Lung (tissue), 12 donors: ENCODE results near the gene GBF1. TPM values are rescaled to one million over a fixed set of nuclear protein-coding genes. Genes with fewer than 3 reads are reported as not detected.
A peak's percentile ranks its signal among the peaks of the same experiment; 100 is the strongest.
"Not testable (repeated sequence)": the region's sequence is repeated elsewhere in the genome, so short reads cannot be mapped to it uniquely, and the experiment has no call there.

Experiments used
- ATAC-seq: fragments of 200-7000 bp; cut with Tn5 transposase; one replicate; pipeline ENCODE4 v1.9.1; 2020; ENCODE audit warnings: moderate number of reproducible peaks; ENCODE audit not compliant: insufficient read depth, low FRiP score
- DNase-seq, 3 donors: peaks; one replicate each; pipeline ENCODE4 v3.0.0-alpha.2; 2013 to 2017
- H3K27ac ChIP-seq, 2 donors: one replicate each; pipeline ENCODE4 v1.5.1; 2013; ENCODE audit warnings: mild to moderate bottlenecking in 2 of 2, moderate library complexity in 2 of 2, control low read depth in 1 of 2, inconsistent platforms in 1 of 2, low read depth in 1 of 2, low read length in 1 of 2
- H3K27me3 ChIP-seq, 3 donors: one replicate each; pipeline ENCODE4 v1.5.1; 2013; ENCODE audit warnings: low read length in 2 of 3; ENCODE audit not compliant: control insufficient read depth in 3 of 3, insufficient read depth in 3 of 3
- H3K36me3 ChIP-seq, 4 donors: one replicate each; pipeline ENCODE4 v1.5.1; 2013; ENCODE audit warnings: low read length in 4 of 4, mild to moderate bottlenecking in 1 of 4, moderate library complexity in 1 of 4; ENCODE audit not compliant: control insufficient read depth in 4 of 4, insufficient read depth in 4 of 4
- H3K4me1 ChIP-seq, 5 donors: one replicate each; pipeline ENCODE4 v1.5.1; 2013; ENCODE audit warnings: low read length in 5 of 5, mild to moderate bottlenecking in 2 of 5, moderate library complexity in 1 of 5; ENCODE audit not compliant: control insufficient read depth in 5 of 5, insufficient read depth in 5 of 5
- H3K4me3 ChIP-seq: one replicate; pipeline ENCODE4 v1.5.1; 2013; ENCODE audit warnings: mild to moderate bottlenecking, control low read depth, moderate library complexity
- H3K9ac ChIP-seq, 2 donors: one replicate each; pipeline ENCODE4 v1.5.1; 2013; ENCODE audit warnings: low read length in 2 of 2, control low read depth in 1 of 2; ENCODE audit not compliant: insufficient read depth in 1 of 2
- H3K9me3 ChIP-seq, 4 donors: one replicate each; pipeline ENCODE4 v1.5.1; 2013; ENCODE audit warnings: low read length in 3 of 4, mild to moderate bottlenecking in 1 of 4, moderate library complexity in 1 of 4; ENCODE audit not compliant: control insufficient read depth in 4 of 4, insufficient read depth in 3 of 4
- CTCF ChIP-seq: IDR thresholded peaks from 2 replicates; pipeline ENCODE4 v1.5.1; 2012; ENCODE audit warnings: mild to moderate bottlenecking; ENCODE audit errors: control extremely low read depth, extremely low read depth
- WGBS, 2 donors: extraction: QIAGEN DNeasy Blood & Tissue Kit; methylation state at CpG; one replicate each; pipeline ENCODE4 v1.1.7; 2013; 5-methylcytosine and 5-hydroxymethylcytosine counted together
- polyA plus RNA-seq, 2 donors: library from polyadenylated mRNA; stranded (reverse); fragments of 200-250 nt; gene quantifications; one replicate each; pipeline ENCODE4 v1.2.1, GENCODE V29; 2013
- total RNA-seq, 2 donors: library from RNA; depleted of rRNA in 1 of 2; stranded (reverse); fragments of >200 nt in 1 of 2; gene quantifications; one replicate each; pipeline ENCODE4 v1.2.1, GENCODE V29; 2014 to 2021
- donor health status: control.
- donor health status: control.
- donor health status: Bipolar disorder and iron deficiency.
- donor health status: healthy.
- donor health status: DM: yes; HTN: yes; CAD: no.

Gene GBF1
- total and polyA plus RNA-seq, 4 donors = 11.6 to 48.5 (median 25.4) TPM

DNA sequence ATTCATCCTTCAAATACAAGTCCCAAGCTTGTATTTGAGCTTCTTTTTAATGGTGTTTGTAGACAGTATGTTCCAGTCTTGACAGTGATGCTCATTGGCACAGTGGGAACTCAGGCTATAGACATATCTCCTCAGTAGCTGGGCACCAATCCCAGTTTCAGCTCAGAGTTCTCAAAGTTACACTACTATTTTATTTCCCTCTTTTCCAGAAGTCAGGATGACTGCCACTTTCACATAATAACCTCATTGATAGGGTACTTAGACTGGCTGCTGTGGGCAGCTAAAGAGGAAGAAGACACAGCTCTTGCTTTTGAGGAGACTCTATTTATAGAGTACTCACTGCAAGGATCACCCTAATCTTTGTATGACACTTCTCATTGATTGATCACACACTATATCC is 2.4 kb downstream of the GBF1 start:
- H3K36me3 ChIP-seq = peaks cover 1 to 5% (median 3%) of the 10 kb centered on the region in 4 donors
- H3K9me3 ChIP-seq = no peaks in the 10 kb centered on the region
- TF ChIP-seq CTCF = no peak
- peak overlapping the region in 1 of 2 donors; percentile 36 for H3K27ac ChIP-seq
- no peak overlapping the region for H3K9ac ChIP-seq
- DNase-seq (no peak), ATAC-seq (no peak)
- no peaks in the 10 kb centered on the region for H3K27me3 ChIP-seq
- peaks cover 0 to 25% (median 14%) of the 10 kb centered on the region in 5 donors for H3K4me1 ChIP-seq
- no peak overlapping the region for H3K4me3 ChIP-seq

GRCh38 chr10:102252508-102252907 is 7.2 kb downstream of the GBF1 start:
- H3K4me3 ChIP-seq, H3K9ac ChIP-seq, H3K9me3 ChIP-seq, DNase-seq, H3K4me1 ChIP-seq, ATAC-seq, H3K36me3 ChIP-seq, H3K27ac ChIP-seq, H3K27me3 ChIP-seq: not testable (repeated sequence)
- WGBS, 2 donors = 96 to 98% methylated on average over 3 of the region's 3 CpGs

- H3K27me3 ChIP-seq = no peaks in the 10 kb centered on the region
- no peak overlapping the region for H3K9ac ChIP-seq
- H3K27ac ChIP-seq = no peak overlapping the region
- DNase-seq (no peak), ATAC-seq (no peak)
- TF ChIP-seq CTCF = no peak
- H3K4me3 ChIP-seq = no peak overlapping the region
- WGBS, 2 donors = 88 to 94% methylated on average over 1 of the region's 1 CpG
- H3K36me3 ChIP-seq = peaks cover 0 to 10% (median 2%) of the 10 kb centered on the region in 4 donors
- H3K9me3 ChIP-seq = no peaks in the 10 kb centered on the region
- peaks cover 0 to 8% (median 0%) of the 10 kb centered on the region in 5 donors for H3K4me1 ChIP-seq
Observed at GRCh38 chr10:102254426-102254825, 9.1 kb downstream of the GBF1 start.

DNA sequence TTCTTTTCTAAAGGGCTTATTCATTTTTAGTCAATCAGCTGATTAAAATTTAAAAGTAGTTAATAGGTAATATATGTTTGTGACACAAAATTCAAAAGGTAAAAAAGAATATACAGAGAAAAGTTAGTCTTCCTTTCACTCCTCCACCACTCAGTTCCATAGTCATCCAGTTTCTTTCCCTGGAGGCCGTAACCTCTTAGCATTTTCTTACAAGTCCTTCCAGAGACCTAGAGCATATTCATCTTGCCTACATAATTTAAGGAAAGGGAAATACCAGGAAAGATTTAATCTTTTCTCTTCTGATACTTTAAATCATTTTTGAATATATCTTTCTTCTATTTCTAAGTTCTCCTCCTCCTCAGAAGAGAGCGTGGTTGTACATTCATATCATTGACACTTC is 10.1 kb downstream of the GBF1 start:
- Histone ChIP-seq H3K4me3 (no peak overlapping the region), H3K9me3 (no peaks in the 10 kb centered on the region), H3K9ac (no peak overlapping the region), H3K4me1 (peaks cover 0 to 8% (median 0%) of the 10 kb centered on the region in 5 donors), H3K36me3 (peaks cover 0 to 14% (median 3%) of the 10 kb centered on the region in 4 donors), H3K27ac (no peak overlapping the region), H3K27me3 (no peaks in the 10 kb centered on the region)
- 95 to 97% methylated on average over 2 of the region's 2 CpGs for WGBS, 2 donors
- ATAC-seq (no peak), DNase-seq (no peak)
- TF ChIP-seq CTCF = no peak
